ENCODE results near the gene FAM83C. TPM values are rescaled to one million over a fixed set of nuclear protein-coding genes. Genes with fewer than 3 reads are reported as not detected.

FAM83C gene
- polyA plus RNA-seq, 3 donors: not detected

DNA sequence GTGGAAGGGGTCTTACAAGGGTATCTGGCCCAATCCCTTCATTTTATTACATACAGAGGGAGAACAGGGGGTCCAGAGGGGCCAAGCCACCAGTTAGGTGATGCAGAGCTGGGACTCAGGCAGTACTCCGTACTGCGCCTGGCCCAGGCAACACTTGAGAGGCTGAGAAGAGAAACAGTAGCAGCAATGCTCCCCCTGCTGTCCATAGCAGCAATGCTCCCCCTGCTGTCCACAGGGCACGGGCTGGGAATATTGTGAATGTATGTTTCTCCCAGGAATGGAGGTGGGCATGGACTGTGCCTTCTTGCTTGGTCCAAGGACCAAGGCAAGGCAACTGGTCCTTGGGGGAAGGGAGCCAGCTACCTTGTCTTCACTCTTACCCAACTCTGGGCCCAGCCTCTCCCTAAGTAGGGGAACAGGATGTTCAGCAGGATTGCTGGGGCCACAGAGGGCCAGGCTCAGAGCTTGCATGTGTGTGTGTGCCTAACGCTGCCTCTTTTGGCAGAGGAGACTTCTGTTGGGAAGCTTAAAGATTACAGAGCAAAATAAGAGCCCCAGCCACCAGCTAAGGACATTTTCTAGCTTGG is 14.8 kb upstream of the FAM83C start:
- Histone ChIP-seq H3K36me3 (replicated peaks in 1 of 2; ENCODE audit: control insufficient read depth in 1 of 2, insufficient read depth in 2 of 2, low read length in 2 of 2) (peaks cover 2 to 51% of the 10 kb centered on the region in 2 donors), H3K79me2 (ENCODE audit: insufficient read depth, low read length) (no peaks in the 10 kb centered on the region), H3K27ac (ENCODE audit: low read depth in 1 of 2, low read length in 2 of 2) (no peak overlapping the region), H3K4me2 (replicated peaks; ENCODE audit: extremely low read depth, low read length, poor library complexity, severe bottlenecking) (no peak overlapping the region), H4K20me1 (ENCODE audit: insufficient read depth, low read length) (no peaks in the 10 kb centered on the region), H3K4me1 (ENCODE audit: control insufficient read depth in 1 of 2, insufficient read depth in 2 of 2, low read length in 2 of 2) (no peaks in the 10 kb centered on the region), H3K27me3 (ENCODE audit: control insufficient read depth in 2 of 2, insufficient read depth in 2 of 2, low read length in 2 of 2) (no peaks in the 10 kb centered on the region), H3K9ac (ENCODE audit: insufficient read depth, low read length, poor library complexity, severe bottlenecking) (no peak overlapping the region), H3K4me3 (replicated peaks in 1 of 3; ENCODE audit: low read depth in 2 of 3, low read length in 3 of 3) (no peak overlapping the region), H2AFZ (ENCODE audit: insufficient read depth, low read depth, low read length, poor library complexity, severe bottlenecking) (no peak overlapping the region), H3K9me3 (replicated peaks in 1 of 2; ENCODE audit: control insufficient read depth in 1 of 2, insufficient read depth in 1 of 2, low read length in 2 of 2) (no peaks in the 10 kb centered on the region)
- H3K36me3 Mint-ChIP-seq: peaks cover 33 to 45% of the 10 kb centered on the region in 2 donors
- peak overlapping the region in 2 of 7 donors; percentile 22 to 47 for H3K27ac Mint-ChIP-seq
- H3K4me1 Mint-ChIP-seq: peaks cover 8% of the 10 kb centered on the region
- H3K4me3 Mint-ChIP-seq: no peak overlapping the region
- H3K9me3 Mint-ChIP-seq: no peaks in the 10 kb centered on the region
- peak in 1 of 3 donors; percentile 13 for DNase-seq
- intact Hi-C loops (cut with micrococcal nuclease): loop anchor here in 1 of 2 donors (10.0 kb wide), 1 partner anchor 138 kb away; no protein-coding TSS in a partner anchor
- 53% methylated on average over 3 of the region's 4 CpGs for WGBS (ENCODE audit: insufficient coverage)
- TF ChIP-seq, protein P1, sequence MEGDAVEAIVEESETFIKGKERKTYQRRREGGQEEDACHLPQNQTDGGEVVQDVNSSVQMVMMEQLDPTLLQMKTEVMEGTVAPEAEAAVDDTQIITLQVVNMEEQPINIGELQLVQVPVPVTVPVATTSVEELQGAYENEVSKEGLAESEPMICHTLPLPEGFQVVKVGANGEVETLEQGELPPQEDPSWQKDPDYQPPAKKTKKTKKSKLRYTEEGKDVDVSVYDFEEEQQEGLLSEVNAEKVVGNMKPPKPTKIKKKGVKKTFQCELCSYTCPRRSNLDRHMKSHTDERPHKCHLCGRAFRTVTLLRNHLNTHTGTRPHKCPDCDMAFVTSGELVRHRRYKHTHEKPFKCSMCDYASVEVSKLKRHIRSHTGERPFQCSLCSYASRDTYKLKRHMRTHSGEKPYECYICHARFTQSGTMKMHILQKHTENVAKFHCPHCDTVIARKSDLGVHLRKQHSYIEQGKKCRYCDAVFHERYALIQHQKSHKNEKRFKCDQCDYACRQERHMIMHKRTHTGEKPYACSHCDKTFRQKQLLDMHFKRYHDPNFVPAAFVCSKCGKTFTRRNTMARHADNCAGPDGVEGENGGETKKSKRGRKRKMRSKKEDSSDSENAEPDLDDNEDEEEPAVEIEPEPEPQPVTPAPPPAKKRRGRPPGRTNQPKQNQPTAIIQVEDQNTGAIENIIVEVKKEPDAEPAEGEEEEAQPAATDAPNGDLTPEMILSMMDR (IDR thresholded peaks at IDR 0.05): peak; percentile 61
- peaks cover 0 to 4% (median 0%) of the 10 kb centered on the region in 3 donors for H3K27me3 Mint-ChIP-seq (ENCODE audit: low read depth in 3 of 3)

DNA sequence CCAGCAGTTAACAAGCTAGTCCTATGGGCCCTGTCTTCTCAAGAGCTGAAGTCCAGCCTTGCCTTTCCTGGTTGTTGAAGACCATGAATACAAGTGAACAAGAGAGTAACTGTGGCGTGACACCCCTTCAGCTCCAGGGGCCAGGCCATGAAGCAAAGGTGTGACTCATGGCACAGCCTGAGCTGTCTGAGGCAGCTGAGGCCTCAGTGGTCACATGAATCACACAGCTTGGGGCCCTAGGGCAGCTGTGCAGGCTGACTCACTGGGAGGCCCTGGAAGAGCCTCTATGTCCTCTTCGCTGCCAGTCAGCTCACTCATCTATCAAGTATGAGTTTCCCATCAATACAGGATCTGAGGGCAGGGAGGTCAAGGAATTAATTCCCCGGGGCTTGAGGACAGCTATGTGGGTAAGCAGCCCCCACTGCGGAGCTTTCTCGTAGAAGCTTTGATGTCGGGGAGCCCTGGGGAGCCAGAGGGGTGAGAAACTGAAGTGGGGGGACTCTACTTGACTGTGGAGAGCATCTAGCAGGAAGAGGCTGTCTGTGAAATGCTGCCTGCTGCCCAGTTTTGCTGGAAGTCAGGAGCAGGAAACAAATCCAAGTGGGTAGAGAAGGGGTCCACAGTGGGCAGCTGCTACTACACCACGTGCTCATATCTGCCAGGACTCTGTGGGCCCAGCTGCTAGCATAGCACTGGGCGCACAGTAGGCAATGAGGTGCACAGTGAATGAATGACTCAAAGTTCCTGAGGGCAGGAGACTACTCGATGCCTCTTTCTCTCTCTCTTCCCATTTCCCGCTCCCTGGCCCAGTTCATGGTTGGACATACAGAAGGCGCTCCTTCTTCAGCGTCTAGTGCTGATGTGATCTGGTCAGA is 13.7 kb upstream of the FAM83C start:
- Mint-ChIP-seq H3K36me3 (peaks cover 36 to 46% of the 10 kb centered on the region in 2 donors), H3K27me3 (ENCODE audit: low read depth in 3 of 3) (peaks cover 0 to 2% (median 0%) of the 10 kb centered on the region in 3 donors), H3K27ac (peak overlapping the region in 4 of 7 donors; percentile 42 to 85 (median 79)), H3K4me1 (peaks cover 8% of the 10 kb centered on the region), H3K9me3 (no peaks in the 10 kb centered on the region), H3K4me3 (no peak overlapping the region)
- H3K4me3 ChIP-seq (replicated peaks in 1 of 3; ENCODE audit: low read depth in 2 of 3, low read length in 3 of 3): no peak overlapping the region
- 96% methylated on average over 5 of the region's 12 CpGs for WGBS (ENCODE audit: insufficient coverage)
- H3K27me3 ChIP-seq (ENCODE audit: control insufficient read depth in 2 of 2, insufficient read depth in 2 of 2, low read length in 2 of 2): no peaks in the 10 kb centered on the region
- peak; percentile 23 to 62 (median 25) for DNase-seq
- H3K27ac ChIP-seq (ENCODE audit: low read depth in 1 of 2, low read length in 2 of 2): no peak overlapping the region
- no peak overlapping the region for H2AFZ ChIP-seq (ENCODE audit: insufficient read depth, low read depth, low read length, poor library complexity, severe bottlenecking)
- H3K9me3 ChIP-seq (replicated peaks in 1 of 2; ENCODE audit: control insufficient read depth in 1 of 2, insufficient read depth in 1 of 2, low read length in 2 of 2): no peaks in the 10 kb centered on the region
- H3K4me1 ChIP-seq (ENCODE audit: control insufficient read depth in 1 of 2, insufficient read depth in 2 of 2, low read length in 2 of 2): no peaks in the 10 kb centered on the region
- intact Hi-C loops (cut with micrococcal nuclease): loop anchor here in 1 of 2 donors (10.0 kb wide), 1 partner anchor 139 kb away; no protein-coding TSS in a partner anchor
- H3K79me2 ChIP-seq (ENCODE audit: insufficient read depth, low read length): no peaks in the 10 kb centered on the region
- H3K4me2 ChIP-seq (replicated peaks; ENCODE audit: extremely low read depth, low read length, poor library complexity, severe bottlenecking): no peak overlapping the region
- no peaks in the 10 kb centered on the region for H4K20me1 ChIP-seq (ENCODE audit: insufficient read depth, low read length)
- no peak overlapping the region for H3K9ac ChIP-seq (ENCODE audit: insufficient read depth, low read length, poor library complexity, severe bottlenecking)
- H3K36me3 ChIP-seq (replicated peaks in 1 of 2; ENCODE audit: control insufficient read depth in 1 of 2, insufficient read depth in 2 of 2, low read length in 2 of 2): peaks cover 2 to 46% of the 10 kb centered on the region in 2 donors
- TF ChIP-seq, protein P1 (IDR thresholded peaks at IDR 0.05): no peak
